ENCODE measurements around the gene FAM53B. TPM values are rescaled to one million over a fixed set of nuclear protein-coding genes. Genes with fewer than 3 reads are reported as not detected.

Gene FAM53B
- total RNA-seq, 1 donor from 2014 or later, result 17.0 TPM

GRCh38 chr10:124667425-124668345 lies 76.5 kb downstream of the FAM53B start:
- DNase-seq (ENCODE audit: extremely low read depth, low read depth, low spot score), result no peak

- no peak for DNase-seq (ENCODE audit: extremely low read depth, low read depth, low spot score)
These were observed 77.7 kb downstream of the FAM53B start for GRCh38 chr10:124666494-124666893.

GRCh38 chr10:124665980-124666379 lies 78.2 kb downstream of the FAM53B start:
- no peak for DNase-seq (ENCODE audit: extremely low read depth, low read depth, low spot score)

- no peak for DNase-seq (ENCODE audit: extremely low read depth, low read depth, low spot score)
These were observed 78.6 kb downstream of the FAM53B start for GRCh38 chr10:124665558-124665957.

GRCh38 chr10:124665091-124665490 lies 79.1 kb downstream of the FAM53B start:
- DNase-seq (ENCODE audit: extremely low read depth, low read depth, low spot score), result no peak

- DNase-seq (ENCODE audit: extremely low read depth, low read depth, low spot score), result no peak
These were observed 80.3 kb downstream of the FAM53B start for GRCh38 chr10:124663766-124664360.

GRCh38 chr10:124663228-124663627 lies 81.0 kb downstream of the FAM53B start:
- DNase-seq (ENCODE audit: extremely low read depth, low read depth, low spot score), result no peak

GRCh38 chr10:124661660-124662180 lies 82.5 kb downstream of the FAM53B start:
- no peak for DNase-seq (ENCODE audit: extremely low read depth, low read depth, low spot score)

GRCh38 chr10:124660404-124661125 lies 83.6 kb downstream of the FAM53B start:
- DNase-seq (ENCODE audit: extremely low read depth, low read depth, low spot score), result no peak

GRCh38 chr10:124659380-124659779 lies 84.8 kb downstream of the FAM53B start:
- DNase-seq (ENCODE audit: extremely low read depth, low read depth, low spot score), result no peak

GRCh38 chr10:124658591-124659242 lies 85.5 kb downstream of the FAM53B start:
- DNase-seq (ENCODE audit: extremely low read depth, low read depth, low spot score), result no peak

GRCh38 chr10:124657806-124658205 lies 86.4 kb downstream of the FAM53B start:
- no peak for DNase-seq (ENCODE audit: extremely low read depth, low read depth, low spot score)

- no peak for DNase-seq (ENCODE audit: extremely low read depth, low read depth, low spot score)
These were observed 87.6 kb downstream of the FAM53B start for GRCh38 chr10:124656541-124656940.

GRCh38 chr10:124656113-124656490 lies 88.1 kb downstream of the FAM53B start:
- no peak for DNase-seq (ENCODE audit: extremely low read depth, low read depth, low spot score)

GRCh38 chr10:124655191-124656112 lies 88.7 kb downstream of the FAM53B start:
- no peak for DNase-seq (ENCODE audit: extremely low read depth, low read depth, low spot score)

GRCh38 chr10:124654686-124655085 lies 89.5 kb downstream of the FAM53B start:
- DNase-seq (ENCODE audit: extremely low read depth, low read depth, low spot score), result no peak

- DNase-seq (ENCODE audit: extremely low read depth, low read depth, low spot score), result no peak
These were observed 90.1 kb downstream of the FAM53B start for GRCh38 chr10:124653811-124654651.

- no peak for DNase-seq (ENCODE audit: extremely low read depth, low read depth, low spot score)
These were observed 90.9 kb downstream of the FAM53B start for GRCh38 chr10:124653311-124653710.

GRCh38 chr10:124652701-124653100 lies 91.5 kb downstream of the FAM53B start:
- no peak for DNase-seq (ENCODE audit: extremely low read depth, low read depth, low spot score)

All from glomerular endothelial cell (primary cell).